Spleen (tissue), 11 donors: Measurements from ENCODE around the gene TRIM14. TPM values are rescaled to one million over a fixed set of nuclear protein-coding genes. Genes with fewer than 3 reads are reported as not detected.

ENCODE experiments used
- DNase-seq: peaks from one replicate; pipeline ENCODE4 v3.0.0-alpha.2; 2020
- H3K27ac ChIP-seq, 8 donors: fragments of 200-600 bp; sonication (generic) in 7 of 8; 1 replicate in 4 of 8; 2 replicates in 4 of 8; pipeline versions ENCODE4 v1.5.0 to v1.8.0; 2016 to 2021; ENCODE audit warnings: inconsistent platforms in 4 of 8, mild to moderate bottlenecking in 4 of 8, moderate library complexity in 1 of 8
- H3K27me3 ChIP-seq, 7 donors: fragments of 200-600 bp; sonication (generic) in 6 of 7; replicated peaks in 1 of 7; 1 replicate in 4 of 7; 2 replicates in 3 of 7; pipeline versions ENCODE4 v1.5.0 to v1.8.0; 2016 to 2021; ENCODE audit warnings: inconsistent platforms in 3 of 7, mild to moderate bottlenecking in 1 of 7
- H3K36me3 ChIP-seq, 6 donors: fragments of 200-600 bp; sonication (generic) in 5 of 6; 1 replicate in 4 of 6; 2 replicates in 2 of 6; pipeline versions ENCODE4 v1.5.0 to v1.8.0; 2016 to 2021; ENCODE audit warnings: inconsistent platforms in 2 of 6
- H3K4me1 ChIP-seq, 6 donors: fragments of 200-600 bp; sonication (generic) in 5 of 6; 1 replicate in 3 of 6; 2 replicates in 3 of 6; pipeline versions ENCODE4 v1.5.0 to v1.8.0; 2016 to 2021; ENCODE audit warnings: inconsistent platforms in 3 of 6
- H3K4me3 ChIP-seq, 8 donors: fragments of 200-600 bp; sonication (generic) in 7 of 8; 1 replicate in 4 of 8; 2 replicates in 4 of 8; pipeline versions ENCODE4 v1.5.0 to v1.8.0; 2016 to 2021; ENCODE audit warnings: inconsistent platforms in 4 of 8, mild to moderate bottlenecking in 4 of 8, moderate library complexity in 2 of 8
- H3K9me3 ChIP-seq, 8 donors: fragments of 200-600 bp; sonication (generic) in 7 of 8; 1 replicate in 4 of 8; 2 replicates in 4 of 8; pipeline versions ENCODE4 v1.5.0 to v1.8.0; 2016 to 2021; ENCODE audit warnings: inconsistent platforms in 4 of 8
- CTCF ChIP-seq, 11 experiments: fragments of 200-600 bp in 7 of 11; fragments of 450-650 bp in 4 of 11; sonication (generic) in 4 of 11; IDR thresholded peaks in 8 of 11; conservative IDR thresholded peaks in 3 of 11; 1 replicate in 7 of 11; 2 replicates in 4 of 11; pipeline versions ENCODE4 v1.4.0 to v1.8.0; 2016 to 2021; ENCODE audit warnings: antibody characterized with exemption in 11 of 11, inconsistent platforms in 4 of 11, mild to moderate bottlenecking in 1 of 11
- POLR2A ChIP-seq, 3 donors: fragments of 450-650 bp; IDR thresholded peaks; one replicate each; pipeline ENCODE4 v1.5.1; 2017; ENCODE audit warnings: antibody characterized with exemption in 3 of 3, mild to moderate bottlenecking in 1 of 3
- POLR2AphosphoS5 ChIP-seq, 3 donors: sonication (generic); formaldehyde crosslinking; IDR thresholded peaks; one replicate each; pipeline ENCODE4 v1.5.1; 2017; ENCODE audit warnings: antibody characterized with exemption in 3 of 3
- WGBS, 5 donors: extraction: QIAGEN DNeasy Blood & Tissue Kit in 3 of 5; methylation state at CpG; one replicate each; pipeline versions ENCODE4 v1.1.5 to v1.1.7; 2013 to 2018; 5-methylcytosine and 5-hydroxymethylcytosine counted together
- intact Hi-C: fragments of 100-400 bp; cut with DNase I; formaldehyde crosslinking; loops from one replicate; pipeline ENCODE4 v1.15.0; 2023; ENCODE audit warnings: low total_unique reads
- polyA plus RNA-seq, 3 donors: library from polyadenylated mRNA; stranded (reverse); fragments of 200-250 nt; gene quantifications; one replicate each; pipeline ENCODE4 v1.2.1, GENCODE V29; 2013
- total RNA-seq, 7 donors: library from RNA; depleted of rRNA in 3 of 7; stranded (reverse); fragments of >200 nt in 3 of 7; fragmentation: NEBNext Ultra II Directional in 4 of 7; extraction: Animal tissue kit (Norgen Biotek cat#: 25700) in 4 of 7; gene quantifications; one replicate each; pipeline versions ENCODE4 v1.1.0 to v1.2.1, GENCODE V29; 2016 to 2021
- donor health status: healthy with polysubstance abuse.
- donor health status: DM: no; HTN: no; CAD: no; lungs with moderate emphysema.
- donor health status: DM: no; HTN: no; CAD: no.
- donor health status: Bipolar disorder and iron deficiency.
- donor health status: healthy.
- donor health status: DM: no; HTN: no; CAD: no.
- donor health status: DM: yes; HTN: yes; CAD: no.

The TRIM14 gene
- total and polyA plus RNA-seq, 10 donors = 11.9 to 92.9 (median 58.1) TPM

GRCh38 chr9:98161851-98162250 is 42.8 kb upstream of the TRIM14 start:
- intact Hi-C loops = no loop called here
- no peak for TF ChIP-seq CTCF (IDR thresholded peaks at IDR 0.05 in 8 of 11, conservative IDR thresholded peaks at IDR 0.05 in 3 of 11)
- no peak for TF ChIP-seq POLR2A (IDR thresholded peaks at IDR 0.05)
- TF ChIP-seq POLR2AphosphoS5 (IDR thresholded peaks at IDR 0.05) = no peak
- H3K9me3 ChIP-seq = no peaks in the 10 kb centered on the region
- DNase-seq = no peak
- peaks cover 0 to 11% (median 0%) of the 10 kb centered on the region in 6 donors for H3K36me3 ChIP-seq
- peaks cover 0 to 14% (median 0%) of the 10 kb centered on the region in 6 donors for H3K4me1 ChIP-seq
- H3K27me3 ChIP-seq = no peaks in the 10 kb centered on the region
- 82 to 99% (median 87%) methylated on average over 3 to 4 of the region's 4 CpGs for WGBS, 5 donors
- no peak overlapping the region for H3K27ac ChIP-seq
- no peak overlapping the region for H3K4me3 ChIP-seq

GRCh38 chr9:98159790-98160189 is 40.8 kb upstream of the TRIM14 start:
- Histone ChIP-seq H3K4me1 (peaks cover 0 to 5% (median 0%) of the 10 kb centered on the region in 6 donors), H3K27ac (no peak overlapping the region), H3K9me3 (no peaks in the 10 kb centered on the region), H3K27me3 (no peaks in the 10 kb centered on the region), H3K36me3 (peaks cover 0 to 29% (median 2%) of the 10 kb centered on the region in 6 donors), H3K4me3 (no peak overlapping the region)
- 66 to 92% (median 86%) methylated on average over 6 of the region's 6 CpGs for WGBS, 5 donors
- DNase-seq = no peak
- intact Hi-C loops = no loop called here
- no peak for TF ChIP-seq POLR2A (IDR thresholded peaks at IDR 0.05)
- TF ChIP-seq POLR2AphosphoS5 (IDR thresholded peaks at IDR 0.05) = no peak
- no peak for TF ChIP-seq CTCF (IDR thresholded peaks at IDR 0.05 in 8 of 11, conservative IDR thresholded peaks at IDR 0.05 in 3 of 11)

- intact Hi-C loops = no loop called here
- no peak for DNase-seq
These were observed 40.3 kb upstream of the TRIM14 start for GRCh38 chr9:98159301-98159700.

More at GRCh38 chr9:98159301-98159700, 40.3 kb upstream of the TRIM14 start:
- H3K9me3 ChIP-seq = no peaks in the 10 kb centered on the region
- no peak overlapping the region for H3K27ac ChIP-seq
- no peak overlapping the region for H3K4me3 ChIP-seq
- TF ChIP-seq POLR2A (IDR thresholded peaks at IDR 0.05) (no peak), POLR2AphosphoS5 (IDR thresholded peaks at IDR 0.05) (no peak), CTCF (IDR thresholded peaks at IDR 0.05 in 8 of 11, conservative IDR thresholded peaks at IDR 0.05 in 3 of 11) (no peak)
- WGBS, 5 donors = 79 to 93% (median 87%) methylated on average over 5 of the region's 5 CpGs
- peaks cover 0 to 34% (median 2%) of the 10 kb centered on the region in 6 donors for H3K36me3 ChIP-seq
- H3K4me1 ChIP-seq = peaks cover 0 to under 1% (median 0%) of the 10 kb centered on the region in 6 donors
- no peaks in the 10 kb centered on the region for H3K27me3 ChIP-seq
